Neuronal stem cell (in vitro differentiated cells): ENCODE results near the gene VPS16.

Source experiments
- DNase-seq: peaks from one replicate; pipeline ENCODE4 v3.0.0-alpha.2; 2013; ENCODE audit warnings: low spot score
- H2AFZ ChIP-seq: one replicate; pipeline ENCODE4 v1.6.1; 2013; ENCODE audit warnings: mild to moderate bottlenecking, low read length, inconsistent platforms
- H2AK5ac ChIP-seq: 2 replicates; pipeline ENCODE4 v1.6.1; 2013; ENCODE audit warnings: low read depth, mild to moderate bottlenecking, inconsistent platforms, low read length, moderate library complexity, mixed read lengths
- H2BK120ac ChIP-seq: 2 replicates; pipeline ENCODE4 v1.6.1; 2013; ENCODE audit warnings: low read depth, mild to moderate bottlenecking, inconsistent platforms, low read length, moderate library complexity, mixed read lengths
- H2BK12ac ChIP-seq: one replicate; pipeline ENCODE4 v1.6.1; 2013; ENCODE audit warnings: low read length, inconsistent platforms
- H2BK15ac ChIP-seq: 2 replicates; pipeline ENCODE4 v1.6.1; 2013; ENCODE audit warnings: mild to moderate bottlenecking, low read length, inconsistent platforms, mixed read lengths
- H2BK5ac ChIP-seq: one replicate; pipeline ENCODE4 v1.6.1; 2013; ENCODE audit warnings: inconsistent platforms, mild to moderate bottlenecking, low read length, moderate library complexity
- H3K14ac ChIP-seq: one replicate; pipeline ENCODE4 v1.6.1; 2013; ENCODE audit warnings: low read length, inconsistent platforms
- H3K18ac ChIP-seq: 2 replicates; pipeline ENCODE4 v1.6.1; 2013; ENCODE audit warnings: low read length, inconsistent platforms
- H3K23ac ChIP-seq: 2 replicates; pipeline ENCODE4 v1.6.1; 2013; ENCODE audit warnings: low read depth, mild to moderate bottlenecking, mixed read lengths, low read length, inconsistent platforms; ENCODE audit not compliant: poor library complexity
- H3K27ac ChIP-seq: replicated peaks from 3 replicates; pipeline ENCODE4 v1.5.1; 2013; ENCODE audit warnings: low read length, inconsistent platforms
- H3K27me3 ChIP-seq, 3 experiments: 2 replicates each; pipeline ENCODE4 v1.6.1; 2013; ENCODE audit warnings: low read length in 3 of 3, mild to moderate bottlenecking in 2 of 3, inconsistent platforms in 1 of 3, low read depth in 1 of 3, mixed read lengths in 1 of 3, moderate library complexity in 1 of 3; ENCODE audit not compliant: control insufficient read depth in 3 of 3, insufficient read depth in 3 of 3
- H3K36me3 ChIP-seq, 2 donors: replicated peaks in 1 of 2; 2 replicates each; pipeline ENCODE4 v1.6.1; 2013; ENCODE audit warnings: low read length in 2 of 2; ENCODE audit not compliant: control insufficient read depth in 2 of 2, insufficient read depth in 2 of 2
- H3K4ac ChIP-seq: 2 replicates; pipeline ENCODE4 v1.6.1; 2013; ENCODE audit warnings: inconsistent platforms, mild to moderate bottlenecking, low read length, moderate library complexity
- H3K4me1 ChIP-seq, 2 donors: 1 replicate in 1 of 2; 2 replicates in 1 of 2; pipeline ENCODE4 v1.6.1; 2013; ENCODE audit warnings: low read length in 2 of 2, low read depth in 1 of 2; ENCODE audit not compliant: control insufficient read depth in 2 of 2, insufficient read depth in 1 of 2
- H3K4me2 ChIP-seq: one replicate; pipeline ENCODE4 v1.6.1; 2013; ENCODE audit warnings: mild to moderate bottlenecking, low read length, inconsistent platforms; ENCODE audit not compliant: insufficient read depth, poor library complexity, severe bottlenecking
- H3K4me3 ChIP-seq, 2 donors: 2 replicates each; pipeline ENCODE4 v1.5.1; 2013; ENCODE audit warnings: low read length in 2 of 2, mild to moderate bottlenecking in 2 of 2, inconsistent platforms in 1 of 2, moderate library complexity in 1 of 2
- H3K79me1 ChIP-seq: one replicate; pipeline ENCODE4 v1.6.1; 2013; ENCODE audit warnings: low read depth, mild to moderate bottlenecking, inconsistent platforms, low read length, moderate library complexity
- H3K9ac ChIP-seq: one replicate; pipeline ENCODE4 v1.6.1; 2013; ENCODE audit warnings: mild to moderate bottlenecking, low read depth, low read length, inconsistent platforms; ENCODE audit not compliant: poor library complexity
- H3K9me3 ChIP-seq, 2 donors: replicated peaks in 1 of 2; 2 replicates each; pipeline versions ENCODE3 to v1.6.1; 2013; ENCODE audit warnings: low read length in 2 of 2, mild to moderate bottlenecking in 2 of 2, inconsistent platforms in 1 of 2, low read depth in 1 of 2, mixed read lengths in 1 of 2, moderate library complexity in 1 of 2; ENCODE audit not compliant: control insufficient read depth in 2 of 2, insufficient read depth in 1 of 2
- H4K8ac ChIP-seq: one replicate; pipeline ENCODE4 v1.6.1; 2013; ENCODE audit warnings: low read depth, mild to moderate bottlenecking, inconsistent platforms, low read length, moderate library complexity
- H4K91ac ChIP-seq: one replicate; pipeline ENCODE4 v1.6.1; 2013; ENCODE audit warnings: low read length, low read depth, mild to moderate bottlenecking, inconsistent platforms; ENCODE audit not compliant: poor library complexity
- whole genome bisulfite sequencing, 2 donors: extraction: QIAGEN DNeasy Blood & Tissue Kit; methylation state at CpG; one replicate each; pipeline ENCODE4 v1.1.7; 2013; ENCODE audit warnings: missing lambda C conversion rate in 2 of 2, mixed read lengths in 1 of 2; ENCODE audit not compliant: insufficient read length in 2 of 2, insufficient replicate concordance in 1 of 2; ENCODE audit errors: extremely low coverage in 2 of 2; 5-methylcytosine and 5-hydroxymethylcytosine counted together

The VPS16 gene

DNA sequence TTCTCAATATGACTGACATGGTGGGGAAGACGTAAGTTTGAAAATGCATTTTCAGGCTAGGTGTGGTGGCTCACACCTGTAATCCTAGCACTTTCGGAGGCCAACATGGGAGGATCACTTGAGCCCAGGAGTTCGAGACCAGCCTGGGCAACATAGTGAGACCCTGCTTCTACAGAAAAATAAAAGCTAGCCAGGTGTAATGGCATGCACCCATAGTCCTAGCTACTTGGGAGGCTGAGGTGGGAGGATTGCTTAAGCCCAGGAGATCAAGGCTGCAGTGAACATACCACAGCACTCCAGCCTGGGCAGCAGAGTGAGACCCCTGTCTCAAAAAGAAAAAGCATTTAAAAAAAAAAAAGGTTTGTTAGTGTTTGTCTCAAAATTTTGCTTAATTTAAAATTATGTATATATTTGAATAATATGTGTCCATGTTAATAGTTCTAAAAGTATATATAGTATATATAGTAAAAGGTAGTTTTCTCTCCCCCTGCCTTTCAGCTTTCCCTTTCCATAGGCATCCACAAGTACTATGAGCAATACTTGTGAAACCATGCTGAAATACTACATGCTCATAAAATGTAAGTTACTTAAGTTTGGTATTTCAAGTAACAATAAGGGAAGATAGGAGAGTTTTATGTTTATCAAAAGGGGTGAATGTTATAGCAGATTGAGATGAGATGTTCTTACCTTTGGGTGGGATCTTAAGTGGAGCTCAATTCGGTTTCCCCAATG lies 47.8 kb downstream of the VPS16 start:
- no peak overlapping the region for H2AFZ ChIP-seq
- peaks cover 7% of the 10 kb centered on the region for H3K79me1 ChIP-seq
- H3K4me1 ChIP-seq: no peaks in the 10 kb centered on the region
- H2BK15ac ChIP-seq: no peak overlapping the region
- DNase-seq: no peak
- H2AK5ac ChIP-seq: no peak overlapping the region
- no peak overlapping the region for H2BK5ac ChIP-seq
- peaks cover 0 to under 1% of the 10 kb centered on the region in 2 donors for H3K9me3 ChIP-seq
- no peak overlapping the region for H3K4me3 ChIP-seq
- no peak overlapping the region for H3K4ac ChIP-seq
- H2BK120ac ChIP-seq: no peak overlapping the region
- no peak overlapping the region for H3K9ac ChIP-seq
- H3K27me3 ChIP-seq: no peaks in the 10 kb centered on the region
- H3K23ac ChIP-seq: no peak overlapping the region
- no peak overlapping the region for H4K8ac ChIP-seq
- H3K36me3 ChIP-seq: peaks cover 0 to 36% of the 10 kb centered on the region in 2 donors
- no peak overlapping the region for H2BK12ac ChIP-seq
- no peak overlapping the region for H3K4me2 ChIP-seq
- no peak overlapping the region for H3K27ac ChIP-seq
- no peak overlapping the region for H3K18ac ChIP-seq
- H4K91ac ChIP-seq: no peak overlapping the region
- no peak overlapping the region for H3K14ac ChIP-seq
- WGBS, 2 donors: no CpG with 5 or more reads among the region's 4 CpGs

DNA sequence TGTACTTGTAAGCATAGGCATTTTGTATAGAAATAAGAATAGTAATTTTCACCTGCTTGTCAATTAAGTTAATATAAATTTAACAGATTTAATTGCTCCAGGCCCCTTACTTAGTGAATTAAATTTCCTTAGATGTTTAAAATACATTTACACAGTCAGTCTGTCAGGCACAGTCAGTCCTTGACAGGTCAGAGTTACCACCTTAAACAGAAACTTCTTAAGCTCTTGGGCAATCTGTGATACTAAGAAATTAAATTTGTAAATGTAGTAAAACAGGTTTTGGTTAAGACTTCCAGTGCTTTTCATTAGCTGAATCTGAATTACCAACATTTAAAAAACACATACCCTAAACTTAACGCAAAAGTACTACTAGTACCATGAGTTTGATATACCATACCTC lies 48.7 kb downstream of the VPS16 start:
- Histone ChIP-seq H2BK12ac (no peak overlapping the region), H3K4me3 (no peak overlapping the region), H3K27ac (no peak overlapping the region), H3K23ac (no peak overlapping the region), H3K18ac (no peak overlapping the region), H4K91ac (no peak overlapping the region), H2BK120ac (no peak overlapping the region), H3K9me3 (peaks cover under 1 to 7% of the 10 kb centered on the region in 2 donors), H3K36me3 (peaks cover 0 to 30% of the 10 kb centered on the region in 2 donors), H3K4me1 (no peaks in the 10 kb centered on the region), H3K9ac (no peak overlapping the region), H3K4ac (no peak overlapping the region), H2AFZ (no peak overlapping the region), H3K27me3 (no peaks in the 10 kb centered on the region), H2BK5ac (no peak overlapping the region), H3K4me2 (no peak overlapping the region), H3K14ac (no peak overlapping the region), H2BK15ac (no peak overlapping the region), H4K8ac (no peak overlapping the region), H2AK5ac (no peak overlapping the region), H3K79me1 (peaks cover 8% of the 10 kb centered on the region)
- no peak for DNase-seq
- no CpG with 5 or more reads among the region's 1 CpG for WGBS, 2 donors

GRCh38 chr20:2889797-2890196 lies 49.3 kb downstream of the VPS16 start:
- Histone ChIP-seq H2AK5ac (no peak overlapping the region), H2BK12ac (no peak overlapping the region), H2BK15ac (no peak overlapping the region), H3K79me1 (peaks cover 9% of the 10 kb centered on the region), H4K8ac (no peak overlapping the region), H3K9me3 (peaks cover 2 to 11% of the 10 kb centered on the region in 2 donors), H3K18ac (no peak overlapping the region), H2BK120ac (no peak overlapping the region), H3K9ac (no peak overlapping the region), H3K14ac (no peak overlapping the region), H2AFZ (no peak overlapping the region), H3K4me2 (no peak overlapping the region), H4K91ac (no peak overlapping the region), H3K27ac (no peak overlapping the region), H3K4me3 (no peak overlapping the region), H3K4ac (no peak overlapping the region), H2BK5ac (no peak overlapping the region), H3K27me3 (no peaks in the 10 kb centered on the region), H3K36me3 (peaks cover 0 to 29% of the 10 kb centered on the region in 2 donors), H3K4me1 (no peaks in the 10 kb centered on the region), H3K23ac (no peak overlapping the region)
- DNase-seq: no peak
- WGBS, 2 donors: no CpG with 5 or more reads among the region's 3 CpGs

DNA sequence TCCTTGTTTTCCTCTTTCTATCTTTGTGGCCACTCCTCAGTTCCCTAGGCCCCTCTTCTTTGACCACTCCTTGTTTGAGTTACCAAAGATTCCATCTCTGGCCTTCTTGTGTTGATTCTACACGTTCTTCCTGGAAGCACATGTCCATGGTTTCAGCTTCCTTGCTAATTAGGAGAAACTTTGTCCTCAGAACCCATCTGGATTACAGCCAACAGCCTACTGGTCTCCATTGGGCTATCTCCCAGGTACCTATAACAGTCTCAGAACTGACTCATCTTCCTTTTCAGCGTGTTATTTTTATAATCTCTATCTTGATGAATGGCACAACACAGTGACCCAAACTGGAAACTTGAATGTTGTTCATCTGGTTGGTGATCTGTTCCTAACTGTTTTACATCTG lies 50.2 kb downstream of the VPS16 start:
- peaks cover 2 to 20% of the 10 kb centered on the region in 2 donors for H3K9me3 ChIP-seq
- no peak overlapping the region for H3K4ac ChIP-seq
- no peak overlapping the region for H2BK5ac ChIP-seq
- H3K4me1 ChIP-seq: no peaks in the 10 kb centered on the region
- no peak overlapping the region for H3K4me2 ChIP-seq
- no CpG with 5 or more reads among the region's 2 CpGs for WGBS, 2 donors
- H2BK12ac ChIP-seq: no peak overlapping the region
- no peaks in the 10 kb centered on the region for H3K27me3 ChIP-seq
- H2AFZ ChIP-seq: no peak overlapping the region
- no peak overlapping the region for H3K18ac ChIP-seq
- no peak overlapping the region for H3K23ac ChIP-seq
- no peak overlapping the region for H2AK5ac ChIP-seq
- no peak overlapping the region for H2BK15ac ChIP-seq
- H3K14ac ChIP-seq: no peak overlapping the region
- peaks cover 9% of the 10 kb centered on the region for H3K79me1 ChIP-seq
- DNase-seq: no peak
- H4K8ac ChIP-seq: no peak overlapping the region
- H2BK120ac ChIP-seq: no peak overlapping the region
- H3K27ac ChIP-seq: no peak overlapping the region
- no peak overlapping the region for H3K4me3 ChIP-seq
- no peak overlapping the region for H4K91ac ChIP-seq
- H3K36me3 ChIP-seq: peaks cover 0 to 21% of the 10 kb centered on the region in 2 donors
- H3K9ac ChIP-seq: no peak overlapping the region
